Progenitor cell of endocrine pancreas (in vitro differentiated cells): ENCODE data around the gene PPP6R3. TPM values are rescaled to one million over a fixed set of nuclear protein-coding genes. Genes with fewer than 3 reads are reported as not detected.

Source experiments
- DNase-seq: peaks from one replicate; pipeline ENCODE4 v3.0.0; 2021; ENCODE audit warnings: low spot score; ENCODE audit not compliant: unreplicated experiment
- H3K27ac Mint-ChIP-seq: 2 replicates; pipeline ENCODE4 v1.8.0; 2021; ENCODE audit warnings: mild to moderate bottlenecking, moderate library complexity, mixed read lengths
- H3K27me3 Mint-ChIP-seq: 2 replicates; pipeline ENCODE4 v1.8.0; 2021; ENCODE audit warnings: mixed read lengths
- H3K36me3 Mint-ChIP-seq: 2 replicates; pipeline ENCODE4 v1.8.0; 2022; ENCODE audit warnings: mixed read lengths; ENCODE audit not compliant: insufficient read depth
- H3K4me1 Mint-ChIP-seq: 2 replicates; pipeline ENCODE4 v1.8.0; 2021; ENCODE audit warnings: low read depth, mixed read lengths
- H3K4me3 Mint-ChIP-seq: 2 replicates; pipeline ENCODE4 v1.8.0; 2021; ENCODE audit warnings: low read depth, mild to moderate bottlenecking, moderate library complexity, mixed read lengths
- H3K9me3 Mint-ChIP-seq: 2 replicates; pipeline ENCODE4 v1.8.0; 2021; ENCODE audit warnings: low read depth, mixed read lengths
- CTCF ChIP-seq: fragments of 200-600 bp; sonication (generic); IDR thresholded peaks from one replicate; pipeline ENCODE4 v1.5.0; 2021; ENCODE audit warnings: antibody characterized with exemption, mild to moderate bottlenecking; ENCODE audit not compliant: unreplicated experiment
- total RNA-seq: library from RNA; stranded (reverse); gene quantifications from 2 replicates; pipeline ENCODE4 v1.2.1, GENCODE V29; 2021

Gene PPP6R3
- total RNA-seq, 1 donor from 2014 or later: 124 TPM

- Mint-ChIP-seq H3K27me3 (no peaks in the 10 kb centered on the region), H3K4me3 (no peak overlapping the region), H3K4me1 (peaks cover 6% of the 10 kb centered on the region), H3K9me3 (peaks cover 15% of the 10 kb centered on the region), H3K36me3 (peaks cover 18% of the 10 kb centered on the region), H3K27ac (no peak overlapping the region)
- DNase-seq: no peak
- no peak for TF ChIP-seq CTCF
These were observed 28.1 kb downstream of the PPP6R3 start for GRCh38 chr11:68488623-68489022.

DNA sequence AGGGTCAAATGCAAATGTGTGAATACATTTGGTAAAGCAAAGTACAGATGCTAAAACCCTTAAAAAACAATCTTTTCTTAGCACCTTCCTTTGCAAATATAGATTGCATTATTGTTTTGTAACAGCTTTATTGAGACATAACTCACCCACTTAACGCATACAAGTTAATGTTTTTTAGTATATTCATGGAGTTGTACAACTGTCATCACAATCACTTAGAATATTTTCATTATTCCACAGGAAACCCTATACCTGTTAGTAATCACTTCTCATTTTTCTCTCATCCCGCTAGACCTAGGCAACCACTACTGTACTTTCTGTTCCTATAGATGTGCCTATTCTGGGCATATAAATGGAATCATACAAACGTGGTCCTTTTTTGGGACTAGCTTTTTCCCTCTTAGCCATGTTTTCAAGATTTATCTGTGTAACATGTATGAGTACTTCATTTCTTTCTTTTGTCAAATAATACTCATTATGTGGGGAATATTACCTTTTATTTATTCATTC, 34.7 kb downstream of the PPP6R3 start:
- Mint-ChIP-seq H3K36me3 (no peaks in the 10 kb centered on the region), H3K27ac (no peak overlapping the region), H3K4me1 (peaks cover 4% of the 10 kb centered on the region), H3K4me3 (no peak overlapping the region), H3K27me3 (no peaks in the 10 kb centered on the region), H3K9me3 (no peaks in the 10 kb centered on the region)
- no peak for DNase-seq
- no peak for TF ChIP-seq CTCF

DNA sequence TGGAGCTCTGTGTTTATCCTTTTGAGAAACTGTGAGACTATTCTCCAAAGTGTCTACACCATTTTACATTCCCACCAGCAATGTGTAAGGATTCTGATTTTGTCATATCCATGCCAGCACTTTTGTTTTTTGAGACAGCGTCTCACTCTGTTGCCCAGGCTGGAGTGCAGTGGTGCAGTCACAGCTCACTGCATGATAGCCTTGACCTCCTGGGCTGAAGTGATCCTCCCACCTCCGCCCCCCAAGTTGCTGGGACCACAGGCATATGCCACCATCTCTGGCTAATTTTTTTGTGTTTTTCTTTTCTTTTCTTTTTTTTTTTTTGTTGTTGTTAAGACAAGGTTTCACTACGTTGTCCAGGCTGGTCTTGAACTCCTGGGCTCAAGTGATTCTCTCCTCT, 35.3 kb downstream of the PPP6R3 start:
- no peaks in the 10 kb centered on the region for H3K9me3 Mint-ChIP-seq
- H3K27ac Mint-ChIP-seq: peak overlapping the region; percentile 89
- H3K36me3 Mint-ChIP-seq: no peaks in the 10 kb centered on the region
- no peak for DNase-seq
- no peaks in the 10 kb centered on the region for H3K27me3 Mint-ChIP-seq
- H3K4me1 Mint-ChIP-seq: peaks cover 4% of the 10 kb centered on the region
- H3K4me3 Mint-ChIP-seq: no peak overlapping the region
- no peak for TF ChIP-seq CTCF

DNA sequence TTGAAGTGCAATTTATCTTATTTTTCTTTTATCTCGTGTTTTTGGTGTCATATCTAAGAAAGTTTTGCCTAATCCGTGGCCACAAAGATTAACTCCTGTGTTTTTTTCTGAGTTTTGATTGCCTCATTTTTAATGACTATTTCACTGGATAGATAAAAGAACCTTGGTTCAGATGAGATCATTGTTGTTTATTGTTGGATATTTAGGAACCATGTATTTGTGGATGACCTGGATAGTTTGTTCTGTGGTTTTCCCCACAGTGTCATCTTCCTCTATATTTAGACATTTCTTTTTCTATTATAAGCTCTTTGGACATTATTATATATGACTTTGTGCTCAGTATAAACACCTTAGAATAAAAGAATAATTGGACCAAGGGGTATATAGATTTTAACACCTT, 37.2 kb downstream of the PPP6R3 start:
- no peak for DNase-seq
- H3K36me3 Mint-ChIP-seq: no peaks in the 10 kb centered on the region
- no peak overlapping the region for H3K27ac Mint-ChIP-seq
- H3K4me3 Mint-ChIP-seq: no peak overlapping the region
- peaks cover 9% of the 10 kb centered on the region for H3K4me1 Mint-ChIP-seq
- H3K27me3 Mint-ChIP-seq: no peaks in the 10 kb centered on the region
- H3K9me3 Mint-ChIP-seq: no peaks in the 10 kb centered on the region
- TF ChIP-seq CTCF: no peak

DNA sequence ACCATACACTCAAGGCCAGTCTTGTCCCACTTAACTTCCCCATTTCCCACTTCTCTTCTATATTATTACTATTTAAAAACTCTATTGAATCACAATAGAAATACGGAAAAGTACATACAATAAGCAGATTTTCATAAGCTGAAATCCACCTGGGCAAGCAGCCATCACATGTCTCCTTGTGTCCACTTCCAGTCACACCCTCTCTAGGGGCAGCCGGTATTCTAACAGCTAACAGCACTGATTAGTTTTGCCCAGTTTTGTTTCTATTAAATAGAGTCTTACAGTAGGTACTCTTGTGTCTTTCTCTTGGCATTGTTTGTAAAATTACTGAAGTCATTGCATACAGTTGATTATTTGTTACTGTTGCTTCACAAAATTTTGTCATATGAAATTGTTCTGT, 37.8 kb downstream of the PPP6R3 start:
- DNase-seq: no peak
- H3K27me3 Mint-ChIP-seq: no peaks in the 10 kb centered on the region
- H3K9me3 Mint-ChIP-seq: no peaks in the 10 kb centered on the region
- no peak for TF ChIP-seq CTCF
- no peaks in the 10 kb centered on the region for H3K36me3 Mint-ChIP-seq
- peaks cover 11% of the 10 kb centered on the region for H3K4me1 Mint-ChIP-seq
- H3K27ac Mint-ChIP-seq: no peak overlapping the region
- H3K4me3 Mint-ChIP-seq: no peak overlapping the region
